ENCODE measurements around the gene IL21R. TPM values are rescaled to one million over a fixed set of nuclear protein-coding genes. Genes with fewer than 3 reads are reported as not detected.

The IL21R gene
- total and polyA plus RNA-seq, 10 of the 15 experiments (the other 5 are each of a cell fraction or from before 2014, with no cell fraction given): 5.3 to 138 (median 82.5) TPM

DNA sequence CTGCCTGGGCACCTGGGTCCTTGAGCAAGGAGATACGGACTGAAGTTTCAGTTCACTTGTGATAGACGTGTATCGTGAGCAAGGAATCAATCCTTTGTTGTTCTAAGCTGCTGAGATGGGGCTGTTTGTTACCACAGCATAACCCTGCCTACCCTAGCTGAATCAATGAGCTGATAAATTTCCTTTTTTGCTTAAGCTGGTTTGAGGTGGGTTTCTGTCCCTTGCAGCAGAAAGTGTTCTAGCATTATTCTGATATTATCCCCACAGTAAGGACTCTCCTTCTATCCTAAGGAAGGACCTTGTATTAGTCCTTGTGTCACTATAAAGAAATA is 51.5 kb downstream of the IL21R start:
- H3K9me3 ChIP-seq (replicated peaks; ENCODE audit: control insufficient read depth, insufficient read depth, low read length): peaks cover 4% of the 10 kb centered on the region
- H3K4me3 ChIP-seq: no peak overlapping the region
- H3K27me3 ChIP-seq (replicated peaks in 1 of 2; ENCODE audit: control insufficient read depth in 2 of 2, insufficient read depth in 2 of 2, low read length in 1 of 2): no peaks in the 10 kb centered on the region
- no peak overlapping the region for H3K9ac ChIP-seq (ENCODE audit: control insufficient read depth, insufficient read depth, low read length)
- in situ Hi-C loops (cut with MboI): loop anchor here (10.0 kb wide), 2 partner anchors 279 to 1619 kb away; no protein-coding TSS in a partner anchor
- H4K20me1 ChIP-seq (ENCODE audit: control insufficient read depth, insufficient read depth): no peaks in the 10 kb centered on the region
- H3K4me1 ChIP-seq (ENCODE audit: control insufficient read depth, insufficient read depth, low read length): peaks cover 47% of the 10 kb centered on the region
- ATAC-seq (no peak), DNase-seq (ENCODE audit: low read depth, low spot score) (no peak), FAIRE-seq (no peak)
- no peaks in the 10 kb centered on the region for H3K79me2 ChIP-seq (ENCODE audit: control insufficient read depth, insufficient read depth, low read length)
- ChIA-PET CTCF (interaction anchor here (1.0 to 9.7 kb wide), 11 partner anchors 25 to 299 kb away, joined by 3 to 106 read pairs (median 4); no protein-coding TSS in a partner anchor), SMC1A (ENCODE audit: uncharacterized antibody, unreplicated experiment) (interaction anchor here (0.6 to 7.8 kb wide), 11 partner anchors 27 to 277 kb away, joined by 3 to 82 read pairs (median 8); partner anchors contain the start of gene IL21R), POLR2A (interaction anchor here (1.4 to 8.4 kb wide), 2 partner anchors 49 to 79 kb away, joined by 4 to 132 read pairs; partner anchors contain the start of gene IL21R), RAD21 (ENCODE audit: unreplicated experiment) (interaction anchor here (1.0 to 9.5 kb wide), 6 partner anchors 12 to 299 kb away, joined by 3 to 145 read pairs (median 6); partner anchors contain the start of gene IL21R)
- WGBS (ENCODE audit: insufficient coverage, insufficient replicate concordance, low lambda C conversion rate, missing lambda C conversion rate): 82% methylated on average over 3 of the region's 3 CpGs
- BruUV-seq (replicated peaks): no TSS peak
- TF ChIP-seq FOXM1 (IDR thresholded peaks at IDR 0.05; ENCODE audit: low read depth, low read length) (0 out of 2 replicates have a peak, but pooled peaks have one; percentile 5), ZSCAN29 (IDR thresholded peaks at IDR 0.05) (no peak)
- TF ChIP-seq, protein P1, sequence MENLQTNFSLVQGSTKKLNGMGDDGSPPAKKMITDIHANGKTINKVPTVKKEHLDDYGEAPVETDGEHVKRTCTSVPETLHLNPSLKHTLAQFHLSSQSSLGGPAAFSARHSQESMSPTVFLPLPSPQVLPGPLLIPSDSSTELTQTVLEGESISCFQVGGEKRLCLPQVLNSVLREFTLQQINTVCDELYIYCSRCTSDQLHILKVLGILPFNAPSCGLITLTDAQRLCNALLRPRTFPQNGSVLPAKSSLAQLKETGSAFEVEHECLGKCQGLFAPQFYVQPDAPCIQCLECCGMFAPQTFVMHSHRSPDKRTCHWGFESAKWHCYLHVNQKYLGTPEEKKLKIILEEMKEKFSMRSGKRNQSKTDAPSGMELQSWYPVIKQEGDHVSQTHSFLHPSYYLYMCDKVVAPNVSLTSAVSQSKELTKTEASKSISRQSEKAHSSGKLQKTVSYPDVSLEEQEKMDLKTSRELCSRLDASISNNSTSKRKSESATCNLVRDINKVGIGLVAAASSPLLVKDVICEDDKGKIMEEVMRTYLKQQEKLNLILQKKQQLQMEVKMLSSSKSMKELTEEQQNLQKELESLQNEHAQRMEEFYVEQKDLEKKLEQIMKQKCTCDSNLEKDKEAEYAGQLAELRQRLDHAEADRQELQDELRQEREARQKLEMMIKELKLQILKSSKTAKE (IDR thresholded peaks at IDR 0.05; ENCODE audit: low read depth, poor library complexity, severe bottlenecking): no peak
- H2AFZ ChIP-seq (ENCODE audit: control insufficient read depth, low read depth, low read length): no peak overlapping the region
- H3K36me3 ChIP-seq (ENCODE audit: control insufficient read depth in 2 of 2, insufficient read depth in 2 of 2, low read length in 1 of 2): peaks cover 6 to 11% of the 10 kb centered on the region in 2 experiments; a peak in 3 of 4 replicates
- no peak overlapping the region for H3K4me2 ChIP-seq (ENCODE audit: control insufficient read depth, insufficient read depth)
- intact Hi-C loops (cut with micrococcal nuclease; ENCODE audit: unreplicated experiment): loop anchor here (5.0 kb wide), 1 partner anchor 66 kb away; no protein-coding TSS in a partner anchor
- no peak overlapping the region for H3K27ac ChIP-seq (ENCODE audit: control insufficient read depth, insufficient read depth)
